Uterus (tissue), 4 donors: ENCODE data around the gene GARNL3. TPM values are rescaled to one million over a fixed set of nuclear protein-coding genes. Genes with fewer than 3 reads are reported as not detected.

Experiments
- DNase-seq, 2 donors: peaks; one replicate each; pipeline ENCODE4 v3.0.0-alpha.2; 2019 to 2020
- H3K27ac ChIP-seq, 2 donors: fragments of 200-600 bp; sonication (generic); 1 replicate in 1 of 2; 2 replicates in 1 of 2; pipeline ENCODE4 v1.5.1; 2016 to 2018
- H3K27me3 ChIP-seq, 2 donors: fragments of 200-600 bp; sonication (generic); one replicate each; pipeline ENCODE4 v1.5.1; 2018 to 2019; ENCODE audit warnings: control low read depth in 1 of 2
- H3K36me3 ChIP-seq, 2 donors: fragments of 200-600 bp; sonication (generic); one replicate each; pipeline ENCODE4 v1.5.1; 2019; ENCODE audit warnings: control low read depth in 1 of 2
- H3K4me1 ChIP-seq, 2 donors: fragments of 200-600 bp; sonication (generic); one replicate each; pipeline ENCODE4 v1.5.1; 2018 to 2019; ENCODE audit warnings: control low read depth in 1 of 2
- H3K4me3 ChIP-seq, 2 donors: fragments of 200-600 bp; sonication (generic); 1 replicate in 1 of 2; 2 replicates in 1 of 2; pipeline ENCODE4 v1.5.1; 2018 to 2019; ENCODE audit warnings: mild to moderate bottlenecking in 1 of 2
- H3K9me3 ChIP-seq, 2 donors: fragments of 200-600 bp; sonication (generic); one replicate each; pipeline ENCODE4 v1.5.1; 2019; ENCODE audit warnings: control low read depth in 1 of 2
- CTCF ChIP-seq, 4 experiments: fragments of 200-600 bp in 2 of 4; fragments of 450-650 bp in 2 of 4; sonication (generic) in 2 of 4; IDR thresholded peaks; one replicate each; pipeline ENCODE4 v1.5.1; 2016 to 2019; ENCODE audit warnings: antibody characterized with exemption in 4 of 4, mild to moderate bottlenecking in 2 of 4, moderate library complexity in 1 of 4
- POLR2A ChIP-seq, 2 donors: fragments of 450-650 bp; IDR thresholded peaks; one replicate each; pipeline ENCODE4 v1.6.1; 2016; ENCODE audit warnings: antibody characterized with exemption in 2 of 2, mild to moderate bottlenecking in 1 of 2, moderate library complexity in 1 of 2
- intact Hi-C: fragments of 100-400 bp; cut with DNase I; formaldehyde crosslinking; loops from one replicate; pipeline ENCODE4 v1.15.1; 2023; ENCODE audit warnings: low total_unique reads
- total RNA-seq, 4 donors: library from RNA; depleted of rRNA in 3 of 4; stranded (reverse); fragments of >200 nt in 3 of 4; gene quantifications; one replicate each; pipeline versions ENCODE4 v1.1.0 to v1.2.4, GENCODE V29; 2014 to 2023
- donor health status: DM: yes; HTN: yes; CAD: no.

The GARNL3 gene
- total RNA-seq, 4 donors from 2014 or later, result 9.7 to 79.7 (median 72.0) TPM

GRCh38 chr9:127423934-127424675, 159.5 kb downstream of the GARNL3 start, which contains the start of gene ZNF79:
TSS of gene ZNF79 (plus strand) at chr9:127424382. CDS start at chr9:127424788, 406 bp downstream.
- peak within 1 kb of the TSS; percentile 62 to 81 for H3K4me3 ChIP-seq
- peak within 1 kb of the TSS; percentile 90 to 93 for H3K27ac ChIP-seq
- TF ChIP-seq POLR2A (IDR thresholded peaks at IDR 0.05) (peak; percentile 30 to 63), CTCF (IDR thresholded peaks at IDR 0.05) (peak in 3 of 4 experiments; percentile 3 to 20 (median 16))
- no peaks in the 10 kb centered on the region for H3K36me3 ChIP-seq
- DNase-seq, result peak; percentile 90 to 94
- no peaks in the 10 kb centered on the region for H3K27me3 ChIP-seq
- no peaks in the 10 kb centered on the region for H3K9me3 ChIP-seq
- H3K4me1 ChIP-seq, result peaks cover 5 to 11% of the 10 kb centered on the region in 2 donors
- intact Hi-C loops, result no loop called here

- Histone ChIP-seq H3K36me3 (no peaks in the 10 kb centered on the region), H3K27ac (peak overlapping the region; percentile 90 to 93), H3K9me3 (no peaks in the 10 kb centered on the region), H3K4me1 (peaks cover 5 to 11% of the 10 kb centered on the region in 2 donors), H3K27me3 (no peaks in the 10 kb centered on the region), H3K4me3 (peak overlapping the region; percentile 62 to 81)
- TF ChIP-seq CTCF (IDR thresholded peaks at IDR 0.05) (no peak), POLR2A (IDR thresholded peaks at IDR 0.05) (no peak)
- intact Hi-C loops, result no loop called here
- no peak for DNase-seq
Measured at GRCh38 chr9:127424676-127424999, 160.1 kb downstream of the GARNL3 start.

GRCh38 chr9:127426756-127427155, 162.2 kb downstream of the GARNL3 start:
- Histone ChIP-seq H3K27ac (no peak overlapping the region), H3K4me3 (no peak overlapping the region), H3K27me3 (no peaks in the 10 kb centered on the region), H3K36me3 (no peaks in the 10 kb centered on the region), H3K9me3 (no peaks in the 10 kb centered on the region), H3K4me1 (peaks cover 5 to 11% of the 10 kb centered on the region in 2 donors)
- DNase-seq, result no peak
- TF ChIP-seq POLR2A (IDR thresholded peaks at IDR 0.05), result no peak
- no peak for TF ChIP-seq CTCF (IDR thresholded peaks at IDR 0.05)
- intact Hi-C loops, result no loop called here

GRCh38 chr9:127428348-127428747, 163.8 kb downstream of the GARNL3 start:
- no peak for DNase-seq
- intact Hi-C loops, result no loop called here
- TF ChIP-seq CTCF (IDR thresholded peaks at IDR 0.05) (no peak), POLR2A (IDR thresholded peaks at IDR 0.05) (no peak)
- Histone ChIP-seq H3K27ac (no peak overlapping the region), H3K27me3 (no peaks in the 10 kb centered on the region), H3K4me3 (no peak overlapping the region), H3K4me1 (peaks cover 0 to 1% of the 10 kb centered on the region in 2 donors), H3K36me3 (no peaks in the 10 kb centered on the region), H3K9me3 (no peaks in the 10 kb centered on the region)

GRCh38 chr9:127430415-127430814, 165.8 kb downstream of the GARNL3 start:
- H3K27me3 ChIP-seq, result no peaks in the 10 kb centered on the region
- H3K4me3 ChIP-seq, result no peak overlapping the region
- no peak for DNase-seq
- H3K36me3 ChIP-seq, result no peaks in the 10 kb centered on the region
- no peak for TF ChIP-seq POLR2A (IDR thresholded peaks at IDR 0.05)
- no peak for TF ChIP-seq CTCF (IDR thresholded peaks at IDR 0.05)
- H3K4me1 ChIP-seq, result no peaks in the 10 kb centered on the region
- H3K27ac ChIP-seq, result no peak overlapping the region
- intact Hi-C loops, result no loop called here
- H3K9me3 ChIP-seq, result no peaks in the 10 kb centered on the region
